ENCODE data around the gene HPX. TPM values are rescaled to one million over a fixed set of nuclear protein-coding genes. Genes with fewer than 3 reads are reported as not detected.
A peak's percentile ranks its signal among the peaks of the same experiment; 100 is the strongest.

The HPX gene
- total and polyA plus RNA-seq, 2 of the 13 experiments (the other 11 are each of a cell fraction or from before 2014, with no cell fraction given) = 9.2 to 57.4 TPM

DNA sequence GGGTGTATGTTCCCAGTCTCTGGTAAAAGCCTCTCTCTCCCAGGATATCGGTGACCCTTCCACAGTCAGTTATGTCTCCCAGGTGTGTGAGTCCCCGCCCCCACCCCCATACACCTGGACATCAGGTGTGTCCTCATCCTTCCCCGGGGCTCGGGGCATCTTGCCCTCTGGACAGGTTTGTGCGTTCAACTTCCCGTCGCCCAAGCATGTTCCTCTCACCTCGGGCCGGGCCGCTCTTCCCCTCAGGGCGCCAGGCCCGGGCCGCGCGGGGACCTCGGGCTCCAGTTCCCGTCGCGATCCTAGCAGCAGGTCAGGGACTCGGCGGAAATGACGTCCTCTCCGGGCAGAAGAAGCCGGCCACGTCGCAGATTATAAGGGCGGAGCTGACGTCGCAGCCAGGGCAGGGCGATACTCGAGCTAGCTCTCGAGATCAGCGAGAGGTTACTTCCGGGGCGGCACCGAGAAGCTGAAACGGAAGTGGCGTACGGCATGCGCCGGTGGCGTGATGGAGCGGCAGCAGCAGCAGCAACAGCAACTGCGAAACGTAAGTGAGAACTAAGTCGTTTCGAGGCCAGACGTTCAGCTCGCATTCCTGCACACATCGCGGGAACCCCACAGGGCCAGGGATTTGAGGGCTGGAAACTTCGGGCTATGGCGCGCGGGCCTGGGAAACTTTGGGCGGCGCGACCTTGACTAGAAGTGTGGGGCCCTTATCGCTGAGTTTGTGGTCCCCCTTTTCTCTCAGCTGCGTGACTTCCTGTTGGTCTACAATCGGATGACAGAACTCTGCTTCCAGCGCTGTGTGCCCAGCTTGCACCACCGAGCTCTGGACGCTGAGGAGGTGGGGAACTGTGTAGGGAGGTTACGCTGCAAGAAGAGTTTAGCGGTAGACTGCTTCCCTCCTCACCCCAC lies 40.5 kb upstream of the HPX start, which contains the start of the genes ARFIP2 and TIMM10B (continued):
- peak; percentile 68; the same call in 1 of the 2 replicates for TF ChIP-seq TFDP1 (CRISPR knock-in tag; IDR thresholded peaks at IDR 0.05; ENCODE audit: borderline replicate concordance)
- TF ChIP-seq LCORL (IDR thresholded peaks at IDR 0.05) = no peak
- TF ChIP-seq LCORL (CRISPR knock-in tag; IDR thresholded peaks at IDR 0.05) = no peak; the same call in 1 of the 2 replicates
- TF ChIP-seq GLI4 (CRISPR knock-in tag; IDR thresholded peaks at IDR 0.05; ENCODE audit: borderline replicate concordance) = no peak
- TF ChIP-seq PAF1 (CRISPR knock-in tag; IDR thresholded peaks at IDR 0.05) = no peak
- 0 out of 2 replicates have a peak, but pooled peaks have one; percentile 23 for TF ChIP-seq ZSCAN22 (CRISPR knock-in tag; IDR thresholded peaks at IDR 0.05)
- peak; percentile 96 for TF ChIP-seq ZHX2 (IDR thresholded peaks at IDR 0.05; ENCODE audit: low read depth)
- no peak for TF ChIP-seq ZHX2 (CRISPR knock-in tag; IDR thresholded peaks at IDR 0.05; ENCODE audit: borderline replicate concordance)
- no peak for TF ChIP-seq SRSF9 (IDR thresholded peaks at IDR 0.05; ENCODE audit: borderline replicate concordance, insufficient read depth, low read depth, low read length, poor library complexity, severe bottlenecking)
- no peak for TF ChIP-seq MAFK (conservative IDR thresholded peaks at IDR 0.05 in 1 of 2, IDR thresholded peaks at IDR 0.05 in 1 of 2; ENCODE audit: low read length in 2 of 2)
- TF ChIP-seq PTBP1 (IDR thresholded peaks at IDR 0.05; ENCODE audit: low read depth, low read length, poor library complexity, severe bottlenecking) = no peak
- no peak for TF ChIP-seq ZNF235 (CRISPR knock-in tag; IDR thresholded peaks at IDR 0.05; ENCODE audit: borderline replicate concordance)
- TF ChIP-seq E2F5 (CRISPR knock-in tag; conservative IDR thresholded peaks at IDR 0.05) = no peak
- TF ChIP-seq ZNF614 (CRISPR knock-in tag; IDR thresholded peaks at IDR 0.05; ENCODE audit: borderline replicate concordance) = peak; percentile 93
- no peak for TF ChIP-seq DBP (CRISPR knock-in tag; IDR thresholded peaks at IDR 0.05; ENCODE audit: not compliant biosample characterization)
- 0 out of 2 replicates have a peak, but pooled peaks have one; percentile 55 for TF ChIP-seq THAP7 (CRISPR knock-in tag; IDR thresholded peaks at IDR 0.05)

All from HepG2 (cell line).